Right ventricle myocardium inferior (tissue), 1 donor: ENCODE results near the gene PRDM2. TPM values are rescaled to one million over a fixed set of nuclear protein-coding genes. Genes with fewer than 3 reads are reported as not detected.

Experiments
- ATAC-seq: fragments of 200-7000 bp; cut with Tn5 transposase; one replicate; pipeline ENCODE4 v1.9.1; 2020; ENCODE audit warnings: mild to moderate bottlenecking, moderate library complexity
- DNase-seq: peaks from one replicate; pipeline ENCODE4 v3.0.0; 2021; ENCODE audit errors: missing footprints
- intact Hi-C: fragments of 100-400 bp; cut with DNase I; formaldehyde crosslinking; loops from one replicate; pipeline ENCODE4 v1.11.0; 2022
- total RNA-seq: library from RNA; stranded (reverse); fragmentation: NEBNext Ultra II Directional; extraction: Animal tissue kit (Norgen Biotek cat#: 25700); gene quantifications from one replicate; pipeline ENCODE4 v1.2.1, GENCODE V29; 2021
- donor health status: DM: no; HTN: yes; CAD: no; lungs with severe emphysema.

The PRDM2 gene
- total RNA-seq, 1 donor from 2014 or later = 33.7 TPM

GRCh38 chr1:13778431-13778830 is 78.4 kb downstream of the PRDM2 start:
- intact Hi-C loops = no loop called here
- DNase-seq (no peak), ATAC-seq (no peak)

- intact Hi-C loops = no loop called here
- ATAC-seq (no peak), DNase-seq (no peak)
Observed at GRCh38 chr1:13779930-13780329, 79.9 kb downstream of the PRDM2 start.

- intact Hi-C loops = no loop called here
- no peak for ATAC-seq
- no peak for DNase-seq
Observed at GRCh38 chr1:13780780-13781179, 80.8 kb downstream of the PRDM2 start.

GRCh38 chr1:13781228-13781627 is 81.2 kb downstream of the PRDM2 start:
- intact Hi-C loops = no loop called here
- no peak for ATAC-seq
- DNase-seq = no peak

GRCh38 chr1:13781907-13782633 is 82.1 kb downstream of the PRDM2 start:
- intact Hi-C loops = no loop called here
- ATAC-seq = peak; percentile 51
- DNase-seq = no peak

- DNase-seq (no peak), ATAC-seq (no peak)
- intact Hi-C loops = no loop called here
Observed at GRCh38 chr1:13782634-13783360, 82.8 kb downstream of the PRDM2 start.

- no peak for ATAC-seq
- intact Hi-C loops = no loop called here
- DNase-seq = no peak
Observed at GRCh38 chr1:13783551-13783950, 83.6 kb downstream of the PRDM2 start.

GRCh38 chr1:13784971-13785370 is 85.0 kb downstream of the PRDM2 start:
- DNase-seq (no peak), ATAC-seq (no peak)
- intact Hi-C loops = loop anchor here (5.0 kb wide), 1 partner anchor 33 kb away; no protein-coding TSS in a partner anchor

GRCh38 chr1:13786541-13786940 is 86.6 kb downstream of the PRDM2 start:
- intact Hi-C loops = loop anchor here (5.0 kb wide), 1 partner anchor 34 kb away; no protein-coding TSS in a partner anchor
- DNase-seq (no peak), ATAC-seq (no peak)

GRCh38 chr1:13788795-13789194 is 88.8 kb downstream of the PRDM2 start:
- DNase-seq (no peak), ATAC-seq (no peak)
- intact Hi-C loops = loop anchor here (5.0 kb wide), 1 partner anchor 36 kb away; no protein-coding TSS in a partner anchor

GRCh38 chr1:13790290-13791030 is 90.5 kb downstream of the PRDM2 start:
- DNase-seq = no peak
- no peak for ATAC-seq
- intact Hi-C loops = no loop called here

GRCh38 chr1:13792419-13792818 is 92.4 kb downstream of the PRDM2 start:
- intact Hi-C loops = no loop called here
- ATAC-seq (peak; percentile 20), DNase-seq (no peak)

GRCh38 chr1:13793088-13793730 is 93.2 kb downstream of the PRDM2 start:
- intact Hi-C loops = no loop called here
- no peak for ATAC-seq
- no peak for DNase-seq

- intact Hi-C loops = no loop called here
- no peak for ATAC-seq
Observed at GRCh38 chr1:13794231-13795187, 94.5 kb downstream of the PRDM2 start.

GRCh38 chr1:13797397-13797796 is 97.4 kb downstream of the PRDM2 start:
- DNase-seq = no peak
- intact Hi-C loops = no loop called here
- no peak for ATAC-seq

More at GRCh38 chr1:13794231-13795187, 94.5 kb downstream of the PRDM2 start:
- DNase-seq = no peak

GRCh38 chr1:13798120-13798519 is 98.1 kb downstream of the PRDM2 start:
- ATAC-seq (no peak), DNase-seq (no peak)
- intact Hi-C loops = no loop called here

GRCh38 chr1:13799502-13800283 is 99.7 kb downstream of the PRDM2 start:
- no peak for ATAC-seq
- intact Hi-C loops = no loop called here
- DNase-seq = no peak
